Heart right ventricle (tissue), 16 donors: ENCODE measurements around the gene KHDC3L. TPM values are rescaled to one million over a fixed set of nuclear protein-coding genes. Genes with fewer than 3 reads are reported as not detected.
A peak's percentile ranks its signal among the peaks of the same experiment; 100 is the strongest.
"Not testable (repeated sequence)": the region's sequence is repeated elsewhere in the genome, so short reads cannot be mapped to it uniquely, and the experiment has no call there.

Experiments used
- ATAC-seq, 8 donors: fragments of 200-7000 bp; cut with Tn5 transposase; one replicate each; pipeline ENCODE4 v1.9.1; 2020; ENCODE audit warnings: mild to moderate bottlenecking in 8 of 8, moderate library complexity in 8 of 8, moderate number of reproducible peaks in 1 of 8
- DNase-seq, 2 donors: peaks; one replicate each; pipeline ENCODE4 v3.0.0-alpha.2; 2020
- H3K27ac ChIP-seq, 10 donors: fragments of 200-600 bp; sonication (generic) in 2 of 10; one replicate each; pipeline versions ENCODE4 v1.5.0 to v1.8.0; 2020 to 2022; ENCODE audit warnings: mild to moderate bottlenecking in 3 of 10
- H3K27me3 ChIP-seq, 7 donors: fragments of 200-600 bp; one replicate each; pipeline ENCODE4 v1.8.0; 2021 to 2022; ENCODE audit warnings: mild to moderate bottlenecking in 2 of 7
- H3K36me3 ChIP-seq, 9 donors: fragments of 200-600 bp; sonication (generic) in 1 of 9; one replicate each; pipeline versions ENCODE4 v1.5.0 to v1.8.0; 2020 to 2022; ENCODE audit warnings: mild to moderate bottlenecking in 2 of 9
- H3K4me1 ChIP-seq, 9 donors: fragments of 200-600 bp; sonication (generic) in 1 of 9; one replicate each; pipeline versions ENCODE4 v1.5.0 to v1.8.0; 2020 to 2022; ENCODE audit warnings: mild to moderate bottlenecking in 4 of 9
- H3K4me3 ChIP-seq, 10 donors: fragments of 200-600 bp; sonication (generic) in 2 of 10; one replicate each; pipeline versions ENCODE4 v1.5.0 to v1.8.0; 2020 to 2022; ENCODE audit warnings: mild to moderate bottlenecking in 7 of 10, moderate library complexity in 2 of 10
- H3K9me3 ChIP-seq, 11 donors: fragments of 200-600 bp in 10 of 11; sonication (generic) in 2 of 11; one replicate each; pipeline versions ENCODE4 v1.5.0 to v1.8.0; 2013 to 2022; ENCODE audit warnings: mild to moderate bottlenecking in 2 of 11, control low read depth in 1 of 11, moderate library complexity in 1 of 11
- WGBS, 2 donors: extraction: QIAGEN DNeasy Blood & Tissue Kit; methylation state at CpG; one replicate each; pipeline ENCODE4 v1.1.7; 2013; ENCODE audit warnings: inconsistent platforms in 1 of 2; 5-methylcytosine and 5-hydroxymethylcytosine counted together
- intact Hi-C, 10 donors: fragments of 100-400 bp; cut with DNase I; formaldehyde crosslinking; loops; one replicate each; pipeline versions ENCODE4 v1.11.1 to v1.14.2; 2022
- polyA plus RNA-seq, 2 donors: library from polyadenylated mRNA; stranded (reverse); fragments of 200-250 nt; gene quantifications; one replicate each; pipeline ENCODE4 v1.2.3, GENCODE V29; 2013
- total RNA-seq, 10 donors: library from RNA; stranded (reverse); fragmentation: NEBNext Ultra II Directional in 3 of 10; extraction: Animal tissue kit (Norgen Biotek cat#: 25700) in 3 of 10; gene quantifications; one replicate each; pipeline versions ENCODE4 v1.2.1 to v1.2.4, GENCODE V29; 2021 to 2023
- TF ChIP-seq, protein P1 (sequence below), 9 donors: fragments of 200-600 bp; sonication (generic) in 2 of 9; IDR thresholded peaks; one replicate each; pipeline versions ENCODE4 v1.5.0 to v1.8.0; 2021 to 2022; ENCODE audit warnings: antibody characterized with exemption in 9 of 9, mild to moderate bottlenecking in 5 of 9, moderate library complexity in 1 of 9
- donor health status: Arrhythmogenic right ventricular cardiomyopathy.
- donor health status: ischemic (EF 13 %, LVEDD 7.1; RV severe dilation, severe dysfunction).
- donor health status: healthy with polysubstance abuse.
- donor health status: DM: no; HTN: yes; CAD: no.
- donor health status: DM: no; HTN: no; CAD: no.
- donor health status: ischemic (EF 25% LVEDD 6.9; RV normal size, moderate dysfunction).
- donor health status: ischemic (EF 25% LVEDD 5.7; RV mildly dilated, moderate dysfunction).
- donor health status: healthy.
- donor health status: DM: yes; HTN: yes; CAD: no.
- donor health status: Ischemic cardiomyopathy.
- donor health status: ischemic (EF 35%, LVEDD 5.7; RV mildly dilated, moderate dysfunction).
- donor health status: nonischemic (EF 11% LVEDD 7.7; RV severe dilation, severe dysfunction).
- donor health status: DM: yes; HTN: yes; CAD: no.
- donor health status: PGD.
- donor health status: ischemic (EF 29% LVEDD 5.4; RV normal size, mild dysfunction).
- donor health status: nonischemic (EF 23%, LVEDD 6.1; RV moderate dilation, normal function).

Gene KHDC3L
- total and polyA plus RNA-seq, 12 donors, result not detected

DNA sequence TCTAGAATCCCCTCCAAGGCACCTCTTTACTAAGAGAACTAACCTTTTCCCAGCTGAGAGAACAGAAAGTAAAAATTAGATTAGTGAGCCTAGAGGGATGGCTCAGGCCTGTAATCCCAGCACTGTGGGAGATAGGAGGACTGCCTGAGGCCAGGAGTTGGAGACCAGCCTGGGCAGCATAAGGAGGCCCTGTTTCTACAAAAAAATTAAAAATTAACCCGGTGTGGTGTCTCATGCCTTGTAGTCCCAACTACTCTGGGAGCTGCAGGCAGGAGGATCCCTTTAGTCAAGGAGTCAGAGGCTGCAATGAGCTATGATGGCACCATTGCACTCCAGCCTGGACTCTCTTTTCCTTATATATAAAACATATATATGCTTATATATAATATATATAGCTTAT lies 12.8 kb downstream of the KHDC3L start:
- ATAC-seq (no peak), DNase-seq (no peak)
- no peaks in the 10 kb centered on the region for H3K4me1 ChIP-seq
- H3K27me3 ChIP-seq, result no peaks in the 10 kb centered on the region
- WGBS, 2 donors, result 73 to 76% methylated on average over 1 of the region's 1 CpG
- TF ChIP-seq, protein P1, sequence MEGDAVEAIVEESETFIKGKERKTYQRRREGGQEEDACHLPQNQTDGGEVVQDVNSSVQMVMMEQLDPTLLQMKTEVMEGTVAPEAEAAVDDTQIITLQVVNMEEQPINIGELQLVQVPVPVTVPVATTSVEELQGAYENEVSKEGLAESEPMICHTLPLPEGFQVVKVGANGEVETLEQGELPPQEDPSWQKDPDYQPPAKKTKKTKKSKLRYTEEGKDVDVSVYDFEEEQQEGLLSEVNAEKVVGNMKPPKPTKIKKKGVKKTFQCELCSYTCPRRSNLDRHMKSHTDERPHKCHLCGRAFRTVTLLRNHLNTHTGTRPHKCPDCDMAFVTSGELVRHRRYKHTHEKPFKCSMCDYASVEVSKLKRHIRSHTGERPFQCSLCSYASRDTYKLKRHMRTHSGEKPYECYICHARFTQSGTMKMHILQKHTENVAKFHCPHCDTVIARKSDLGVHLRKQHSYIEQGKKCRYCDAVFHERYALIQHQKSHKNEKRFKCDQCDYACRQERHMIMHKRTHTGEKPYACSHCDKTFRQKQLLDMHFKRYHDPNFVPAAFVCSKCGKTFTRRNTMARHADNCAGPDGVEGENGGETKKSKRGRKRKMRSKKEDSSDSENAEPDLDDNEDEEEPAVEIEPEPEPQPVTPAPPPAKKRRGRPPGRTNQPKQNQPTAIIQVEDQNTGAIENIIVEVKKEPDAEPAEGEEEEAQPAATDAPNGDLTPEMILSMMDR (IDR thresholded peaks at IDR 0.05), result no peak
- H3K9me3 ChIP-seq, result peaks cover 0 to 25% (median 9%) of the 10 kb centered on the region in 11 donors
- H3K4me3 ChIP-seq, result no peak overlapping the region
- intact Hi-C loops, result no loop called here
- H3K27ac ChIP-seq, result no peak overlapping the region
- H3K36me3 ChIP-seq, result no peaks in the 10 kb centered on the region

DNA sequence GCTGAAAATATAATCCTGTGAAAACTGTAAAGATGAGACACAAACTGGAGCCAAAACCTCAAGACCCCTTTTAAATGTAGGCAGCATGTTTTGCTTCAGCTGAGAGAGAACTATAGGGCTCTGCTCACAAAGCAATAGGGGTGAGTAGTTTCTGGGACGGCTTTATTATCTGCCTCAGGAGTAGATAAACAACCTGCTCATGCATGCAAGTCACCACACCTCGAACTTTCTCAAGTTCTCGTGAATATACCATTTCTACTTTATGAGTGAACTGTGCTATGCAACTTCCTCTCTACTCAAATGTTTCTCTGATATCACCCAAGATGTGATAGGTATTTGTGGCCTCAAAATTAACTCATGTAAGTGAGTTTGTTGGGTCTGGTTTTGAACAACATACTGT lies 14.8 kb downstream of the KHDC3L start:
- 50 to 53% methylated on average over 3 of the region's 3 CpGs for WGBS, 2 donors
- intact Hi-C loops, result no loop called here
- DNase-seq, result no peak

DNA sequence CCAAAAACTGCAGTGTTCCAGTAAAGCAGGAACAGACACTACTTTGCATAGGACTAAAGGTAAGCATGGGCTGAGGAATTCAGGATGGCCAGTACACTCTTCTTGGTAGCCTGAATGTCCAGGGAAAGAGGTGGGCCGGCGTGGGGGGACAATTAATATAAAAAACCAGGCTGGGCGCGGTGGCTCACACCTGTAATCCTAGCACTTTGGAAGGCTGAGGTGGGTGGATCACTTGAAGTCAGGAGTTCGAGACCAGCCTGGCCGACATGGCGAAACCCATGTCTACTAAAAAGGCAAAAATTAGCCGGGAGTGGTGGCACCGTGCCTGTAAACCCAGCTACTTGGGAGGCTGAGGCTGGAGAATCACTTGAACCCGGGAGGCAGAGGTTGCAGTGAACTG lies 19.1 kb downstream of the KHDC3L start:
- ATAC-seq, DNase-seq, H3K4me1 ChIP-seq, H3K4me3 ChIP-seq, H3K27ac ChIP-seq, H3K36me3 ChIP-seq, H3K27me3 ChIP-seq, H3K9me3 ChIP-seq, intact Hi-C loops: not testable (repeated sequence)
- 93 to 96% methylated on average over 10 of the region's 10 CpGs for WGBS, 2 donors

More for the DNA sequence above, 14.8 kb downstream of the KHDC3L start:
- no peaks in the 10 kb centered on the region for H3K27me3 ChIP-seq
- ATAC-seq, result no peak
- no peaks in the 10 kb centered on the region for H3K4me1 ChIP-seq
- peaks cover 0 to 9% (median 3%) of the 10 kb centered on the region in 11 donors for H3K9me3 ChIP-seq
- no peaks in the 10 kb centered on the region for H3K36me3 ChIP-seq
- H3K4me3 ChIP-seq, result no peak overlapping the region
- TF ChIP-seq, protein P1 (IDR thresholded peaks at IDR 0.05), result no peak
- no peak overlapping the region for H3K27ac ChIP-seq

DNA sequence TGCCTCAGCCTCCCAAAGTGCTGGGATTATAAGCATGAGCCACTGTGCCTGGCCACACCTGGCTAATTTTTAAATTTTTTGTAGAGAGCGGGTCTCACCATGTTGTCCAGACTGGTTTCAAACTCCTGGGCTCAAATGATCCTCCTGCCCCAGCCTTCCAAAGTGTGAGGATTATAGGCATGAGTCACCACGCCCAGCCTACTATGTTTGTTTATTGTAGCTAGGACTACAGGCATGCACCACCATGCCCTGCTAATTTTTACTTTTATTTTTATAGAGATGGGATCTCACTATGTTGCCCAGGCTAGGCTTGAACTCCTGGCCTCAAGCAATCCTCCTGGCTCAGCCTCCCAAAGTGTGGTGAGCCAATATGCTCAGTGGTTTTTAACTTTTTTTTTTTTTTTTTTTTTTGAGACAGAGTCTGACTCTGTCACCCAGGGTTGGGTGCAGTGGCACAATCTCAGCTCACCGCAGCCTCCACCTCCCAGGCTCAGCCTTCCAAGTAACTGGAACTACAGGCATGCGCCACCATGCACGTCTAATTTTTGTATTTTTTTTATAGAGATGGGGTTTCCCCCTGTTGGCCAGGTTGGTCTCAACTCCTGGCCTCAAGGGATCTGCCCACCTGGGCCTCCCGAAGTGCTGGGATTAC lies 20.1 kb downstream of the KHDC3L start:
- intact Hi-C loops, result no loop called here
- 88 to 90% methylated on average over 6 of the region's 6 CpGs for WGBS, 2 donors
- Histone ChIP-seq H3K27ac (no peak overlapping the region), H3K27me3 (peaks cover 0 to 8% (median 0%) of the 10 kb centered on the region in 7 donors), H3K36me3 (no peaks in the 10 kb centered on the region), H3K4me1 (no peaks in the 10 kb centered on the region), H3K4me3 (no peak overlapping the region), H3K9me3 (no peaks in the 10 kb centered on the region)
- ATAC-seq (no peak), DNase-seq (no peak)
- TF ChIP-seq, protein P1 (IDR thresholded peaks at IDR 0.05), result no peak

DNA sequence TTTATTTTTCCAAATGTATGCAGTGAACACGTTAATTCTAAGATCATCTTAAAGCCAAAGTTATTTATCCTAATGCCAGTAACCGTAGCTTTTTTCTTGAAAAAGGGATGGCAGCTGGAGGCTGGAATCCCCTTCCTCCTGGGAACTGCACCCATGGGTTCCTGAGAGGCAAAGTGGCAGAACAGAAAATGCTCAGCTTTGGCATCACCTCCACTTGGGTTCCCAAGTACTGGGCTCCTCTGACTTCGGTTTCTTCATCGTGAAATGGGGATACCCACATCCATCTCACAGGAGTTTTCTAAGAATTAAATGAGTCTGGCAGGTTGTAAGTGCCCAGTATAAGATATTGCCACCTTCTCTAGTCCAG lies 26.0 kb downstream of the KHDC3L start:
- 50 to 53% methylated on average over 4 of the region's 4 CpGs for WGBS, 2 donors

More for the DNA sequence above, 26.0 kb downstream of the KHDC3L start:
- Histone ChIP-seq H3K4me1 (peaks cover 0 to 14% (median 4%) of the 10 kb centered on the region in 9 donors), H3K4me3 (peak overlapping the region in 9 of 10 donors; percentile 31 to 60 (median 56)), H3K27me3 (peaks cover 0 to 12% (median 0%) of the 10 kb centered on the region in 7 donors), H3K9me3 (no peaks in the 10 kb centered on the region), H3K36me3 (no peaks in the 10 kb centered on the region), H3K27ac (peak overlapping the region in 1 of 10 donors; percentile 80)
- TF ChIP-seq, protein P1 (IDR thresholded peaks at IDR 0.05), result no peak
- DNase-seq (no peak), ATAC-seq (peak in 1 of 8 donors; percentile 33)
- intact Hi-C loops, result no loop called here
